Measurements from ENCODE around the gene TK2. TPM values are rescaled to one million over a fixed set of nuclear protein-coding genes. Genes with fewer than 3 reads are reported as not detected.
A peak's percentile ranks its signal among the peaks of the same experiment; 100 is the strongest.

TK2 gene
- total and polyA plus RNA-seq, 8 donors, result 31.4 to 41.2 (median 34.8) TPM

GRCh38 chr16:66493490-66494401 is 56.2 kb downstream of the TK2 start:
- DNase-seq (peak in 1 of 4 donors; percentile 24), ATAC-seq (no peak)
- intact Hi-C loops (cut with DNase I), result no loop called here
- Histone ChIP-seq H3K36me3 (no peaks in the 10 kb centered on the region), H3K4me1 (no peaks in the 10 kb centered on the region), H3K27me3 (no peaks in the 10 kb centered on the region), H3K9me3 (no peaks in the 10 kb centered on the region), H3K27ac (no peak overlapping the region), H3K4me3 (no peak overlapping the region)
- no peak for TF ChIP-seq CTCF (IDR thresholded peaks at IDR 0.05)

- Histone ChIP-seq H3K4me3 (no peak overlapping the region), H3K4me1 (peaks cover 8 to 13% of the 10 kb centered on the region in 2 donors), H3K9me3 (no peaks in the 10 kb centered on the region), H3K27ac (no peak overlapping the region), H3K27me3 (no peaks in the 10 kb centered on the region), H3K36me3 (no peaks in the 10 kb centered on the region)
- no peak for TF ChIP-seq CTCF (IDR thresholded peaks at IDR 0.05)
- intact Hi-C loops (cut with DNase I), result no loop called here
- ATAC-seq (no peak), DNase-seq (peak in 1 of 4 donors; percentile 6)
Measured at GRCh38 chr16:66491716-66492064, 58.2 kb downstream of the TK2 start.

- Histone ChIP-seq H3K4me3 (no peak overlapping the region), H3K4me1 (peaks cover 9 to 19% of the 10 kb centered on the region in 2 donors), H3K27me3 (no peaks in the 10 kb centered on the region), H3K27ac (peak overlapping the region in 1 of 2 donors; percentile 41), H3K9me3 (no peaks in the 10 kb centered on the region), H3K36me3 (no peaks in the 10 kb centered on the region)
- intact Hi-C loops (cut with DNase I), result no loop called here
- no peak for DNase-seq
- no peak for ATAC-seq
- TF ChIP-seq CTCF (IDR thresholded peaks at IDR 0.05), result no peak
Measured at GRCh38 chr16:66490774-66491715, 58.9 kb downstream of the TK2 start.

GRCh38 chr16:66489818-66490217 is 60.1 kb downstream of the TK2 start:
- no peaks in the 10 kb centered on the region for H3K27me3 ChIP-seq
- H3K4me1 ChIP-seq, result peaks cover 9 to 20% of the 10 kb centered on the region in 2 donors
- ATAC-seq (no peak), DNase-seq (no peak)
- H3K36me3 ChIP-seq, result no peaks in the 10 kb centered on the region
- no peak overlapping the region for H3K27ac ChIP-seq
- no peak for TF ChIP-seq CTCF (IDR thresholded peaks at IDR 0.05)
- no peak overlapping the region for H3K4me3 ChIP-seq
- no peaks in the 10 kb centered on the region for H3K9me3 ChIP-seq
- intact Hi-C loops (cut with DNase I), result loop anchor here in 1 of 2 donors (10.0 kb wide), 1 partner anchor 115 kb away; the partner anchor contains the start of gene CMTM3

All from left lung (tissue), 10 donors.